DLD1 (cell line): ENCODE data around the gene OVOL1.
"Not testable (repeated sequence)": the region's sequence is repeated elsewhere in the genome, so short reads cannot be mapped to it uniquely, and the experiment has no call there.

Source experiments
- in situ Hi-C: cut with HindIII; loops from 2 replicates; pipeline ENCODE4 v1.10.0; 2017; ENCODE audit warnings: low sequenced_read_pairs

The OVOL1 gene

DNA sequence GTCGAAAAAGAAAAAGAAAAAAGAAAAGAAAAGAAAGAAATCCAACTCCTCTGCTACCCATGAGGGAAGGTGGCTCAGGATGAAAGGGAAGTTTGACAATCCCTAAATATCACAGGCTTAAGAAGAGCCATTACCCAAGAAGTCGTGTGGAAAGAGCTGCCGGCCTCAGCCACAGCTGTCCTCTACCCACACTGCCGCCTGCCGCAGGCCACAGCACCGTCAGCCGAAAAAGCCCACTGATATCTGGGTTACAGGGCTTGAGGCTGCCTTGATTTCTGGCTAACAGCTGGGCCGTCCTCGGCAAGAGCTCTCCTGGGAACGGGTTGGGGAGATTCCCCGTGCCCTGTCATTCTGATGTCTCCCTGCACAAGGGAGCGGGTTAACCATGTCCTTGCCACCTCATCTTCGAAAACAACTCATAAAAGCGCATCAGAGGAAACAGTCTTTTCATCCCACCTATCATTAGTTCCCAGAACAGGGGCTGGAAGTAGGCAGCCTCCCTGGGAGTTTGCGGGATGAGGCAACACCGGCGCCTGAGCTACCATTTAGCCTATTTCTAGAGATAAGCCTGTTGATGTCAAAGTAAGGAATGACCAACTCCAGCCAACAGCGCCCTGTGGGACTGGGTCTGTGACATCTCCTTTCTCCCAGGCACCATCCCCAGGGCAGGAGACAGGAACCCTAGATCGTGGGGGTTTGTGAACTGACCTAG is 25.1 kb downstream of the OVOL1 start:
- in situ Hi-C loops, result loop anchor here (10.0 kb wide), 1 partner anchor 47 kb away; no protein-coding TSS in a partner anchor

DNA sequence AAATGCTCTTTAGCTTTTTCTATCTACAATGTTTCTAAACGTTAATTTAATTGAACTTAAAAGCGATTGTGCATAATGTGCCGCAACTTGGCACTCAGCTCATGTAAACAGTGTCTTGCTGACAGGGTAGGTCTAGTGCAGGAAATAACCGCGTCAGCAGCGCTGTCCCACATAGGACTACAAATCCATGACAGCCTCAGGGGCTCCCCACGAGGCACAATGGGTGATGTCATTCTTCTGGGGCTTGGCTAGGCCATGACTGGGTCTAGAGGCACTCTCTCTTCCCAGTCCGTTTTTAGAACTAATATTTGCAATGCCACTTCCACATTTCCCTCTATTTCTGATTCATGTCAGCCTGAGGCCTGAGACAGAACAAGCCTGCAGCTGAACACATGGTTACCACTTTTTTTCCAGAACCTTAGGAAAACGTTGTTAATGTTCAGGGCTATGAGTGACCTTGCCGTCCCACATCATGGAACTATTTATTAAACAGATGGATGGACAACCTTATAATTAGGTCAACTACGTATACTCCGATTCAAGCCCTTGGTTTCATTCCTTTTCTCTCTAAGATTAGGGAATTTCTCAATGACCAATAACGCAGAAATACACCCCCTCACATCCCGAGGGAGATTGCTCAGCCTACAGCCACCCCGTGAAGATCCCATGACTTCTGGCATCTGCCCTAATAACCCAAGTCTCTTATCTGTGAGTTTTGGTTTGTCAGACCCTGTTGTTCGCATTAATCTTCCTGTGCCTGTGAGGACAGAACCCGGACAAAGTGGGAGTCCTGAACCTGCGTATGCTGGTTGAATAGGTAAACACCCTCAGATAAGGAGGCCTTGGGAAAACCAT is 27.5 kb downstream of the OVOL1 start:
- in situ Hi-C loops, result loop anchor here (10.0 kb wide), 1 partner anchor 50 kb away; no protein-coding TSS in a partner anchor

DNA sequence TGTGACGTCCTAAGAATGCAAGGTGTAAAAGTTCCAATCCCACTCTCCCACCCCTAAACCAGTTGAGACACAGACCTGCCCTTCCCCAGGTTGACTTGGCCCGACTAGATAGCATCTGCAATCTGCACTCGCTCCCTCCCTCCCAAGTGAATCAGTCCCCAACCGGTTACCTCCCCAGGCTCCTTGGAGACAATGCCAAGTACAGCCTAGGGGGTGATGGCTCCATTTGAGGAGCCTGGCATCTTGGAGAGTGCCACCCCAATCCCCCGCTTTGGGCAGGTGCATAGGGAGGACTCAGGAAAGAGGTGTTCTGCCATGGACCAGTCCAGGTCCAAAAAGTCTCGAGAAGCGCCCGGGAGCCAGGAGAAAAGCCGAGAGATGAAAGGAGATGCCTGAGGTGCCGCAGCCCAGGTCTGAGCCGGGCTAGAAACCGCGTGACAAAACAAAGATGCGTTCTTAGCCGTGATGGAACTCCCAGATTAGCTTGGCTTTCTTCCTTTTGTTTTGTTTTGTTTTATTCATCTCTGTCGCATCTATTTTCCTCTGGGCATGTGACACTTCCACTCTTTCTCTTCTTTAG is 28.2 kb downstream of the OVOL1 start:
- in situ Hi-C loops, result loop anchor here (10.0 kb wide), 1 partner anchor 50 kb away; no protein-coding TSS in a partner anchor

DNA sequence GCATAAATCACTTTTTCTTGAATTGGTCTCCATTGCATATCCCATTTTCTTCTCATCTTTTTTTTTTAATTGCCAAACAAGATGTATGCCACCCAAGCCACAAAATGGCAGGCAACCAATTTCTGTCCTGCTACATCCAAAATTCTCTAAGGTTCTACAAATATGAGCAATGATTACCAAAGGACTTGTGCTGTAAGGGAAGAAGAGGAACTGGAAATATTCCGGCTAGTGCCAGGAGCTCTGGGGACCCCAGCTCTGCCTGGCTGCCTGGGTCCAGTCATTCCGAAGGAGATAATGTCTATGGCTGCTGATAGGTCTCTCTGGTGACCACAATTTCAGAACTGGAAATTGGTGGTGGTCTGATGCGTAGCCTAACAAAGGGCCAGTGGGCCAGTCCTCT is 29.8 kb downstream of the OVOL1 start:
- in situ Hi-C loops, result loop anchor here (10.0 kb wide), 1 partner anchor 52 kb away; no protein-coding TSS in a partner anchor

DNA sequence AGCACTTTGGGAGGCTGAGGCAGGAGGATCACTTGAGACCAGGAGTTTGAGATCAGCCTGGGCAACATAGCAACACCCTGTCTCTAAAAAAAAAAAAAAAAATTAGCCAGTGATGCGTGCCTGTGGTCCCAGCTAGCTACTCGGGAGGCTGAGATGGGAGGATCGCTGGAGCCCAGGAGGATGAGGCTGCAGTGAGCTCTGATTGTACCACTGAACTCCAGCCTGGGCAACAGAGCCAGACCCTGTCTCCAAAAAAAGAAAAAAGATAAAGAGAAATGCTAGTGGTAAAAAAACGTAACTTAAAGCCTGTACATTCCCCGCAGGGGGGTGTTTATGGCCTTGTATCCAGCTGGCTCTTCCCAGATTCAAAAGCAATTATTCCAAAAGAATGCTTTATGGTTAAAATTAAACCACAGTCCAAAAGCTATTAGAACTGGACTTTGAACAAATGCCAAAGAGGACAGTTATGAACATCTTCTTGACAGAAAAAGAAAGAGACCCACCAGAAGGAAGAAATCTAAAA is 30.5 kb downstream of the OVOL1 start:
- in situ Hi-C loops, result loop anchor here (10.0 kb wide), 1 partner anchor 53 kb away; no protein-coding TSS in a partner anchor

DNA sequence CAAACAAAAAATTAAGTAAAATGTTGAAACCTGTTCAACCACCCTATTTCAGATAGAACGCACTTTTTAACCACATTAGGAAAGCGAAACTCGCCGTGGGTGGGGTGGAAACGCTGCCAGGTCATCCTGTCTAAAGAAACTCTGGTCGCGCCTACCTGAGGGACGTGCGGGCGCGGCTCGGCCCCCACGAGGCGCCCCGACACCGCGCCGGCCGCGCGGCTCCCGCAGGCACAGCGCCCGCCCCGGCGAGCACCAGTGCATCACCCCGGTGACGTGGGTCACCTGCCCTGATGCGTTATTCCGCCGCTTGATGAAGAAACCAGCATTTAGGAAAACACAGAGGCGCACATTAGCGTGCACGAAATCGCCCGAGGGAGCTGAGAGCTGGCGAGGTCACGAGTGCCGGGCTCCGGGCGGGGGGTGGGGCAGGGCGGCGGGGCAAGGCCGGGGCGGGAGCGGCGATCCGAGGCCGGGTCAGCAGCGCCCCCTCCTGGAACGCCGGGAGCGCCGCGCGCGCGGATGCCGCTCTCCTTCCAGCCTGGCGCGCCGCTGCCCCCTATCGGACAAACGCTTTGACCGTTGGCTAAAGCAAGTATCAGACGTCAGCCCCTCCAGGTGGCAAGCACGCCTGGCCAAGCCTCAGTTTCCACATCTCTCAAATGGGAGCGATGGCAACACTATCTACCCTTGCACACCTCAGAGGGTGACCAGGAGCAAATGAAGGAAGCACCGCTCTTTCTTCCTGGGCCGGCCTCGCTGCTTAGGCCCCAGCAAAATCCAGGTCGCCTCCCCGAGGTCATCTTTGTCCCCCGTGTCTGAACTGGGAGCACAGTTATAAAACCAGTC is 31.2 kb downstream of the OVOL1 start:
- in situ Hi-C loops, result loop anchor here (10.0 kb wide), 1 partner anchor 53 kb away; no protein-coding TSS in a partner anchor

DNA sequence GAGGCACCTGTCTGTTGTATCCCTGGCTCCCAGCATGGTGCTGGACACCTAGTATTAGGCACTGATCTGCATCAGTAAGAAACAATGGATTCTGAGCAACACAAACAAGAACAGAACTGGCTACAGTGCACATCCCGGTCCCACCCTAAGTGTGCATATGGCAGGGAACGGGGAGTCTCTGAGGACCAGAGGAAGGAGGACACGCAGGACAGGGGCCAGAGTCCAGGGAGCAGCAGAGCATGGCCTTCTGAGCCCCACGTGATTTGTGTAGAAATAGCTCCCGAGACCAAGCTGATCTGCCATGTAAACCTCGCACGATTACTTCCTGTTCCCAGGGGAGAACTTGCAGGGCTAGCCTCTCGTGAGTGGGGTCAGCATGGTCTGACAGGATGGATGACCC is 34.2 kb downstream of the OVOL1 start:
- in situ Hi-C loops, result no loop called here

DNA sequence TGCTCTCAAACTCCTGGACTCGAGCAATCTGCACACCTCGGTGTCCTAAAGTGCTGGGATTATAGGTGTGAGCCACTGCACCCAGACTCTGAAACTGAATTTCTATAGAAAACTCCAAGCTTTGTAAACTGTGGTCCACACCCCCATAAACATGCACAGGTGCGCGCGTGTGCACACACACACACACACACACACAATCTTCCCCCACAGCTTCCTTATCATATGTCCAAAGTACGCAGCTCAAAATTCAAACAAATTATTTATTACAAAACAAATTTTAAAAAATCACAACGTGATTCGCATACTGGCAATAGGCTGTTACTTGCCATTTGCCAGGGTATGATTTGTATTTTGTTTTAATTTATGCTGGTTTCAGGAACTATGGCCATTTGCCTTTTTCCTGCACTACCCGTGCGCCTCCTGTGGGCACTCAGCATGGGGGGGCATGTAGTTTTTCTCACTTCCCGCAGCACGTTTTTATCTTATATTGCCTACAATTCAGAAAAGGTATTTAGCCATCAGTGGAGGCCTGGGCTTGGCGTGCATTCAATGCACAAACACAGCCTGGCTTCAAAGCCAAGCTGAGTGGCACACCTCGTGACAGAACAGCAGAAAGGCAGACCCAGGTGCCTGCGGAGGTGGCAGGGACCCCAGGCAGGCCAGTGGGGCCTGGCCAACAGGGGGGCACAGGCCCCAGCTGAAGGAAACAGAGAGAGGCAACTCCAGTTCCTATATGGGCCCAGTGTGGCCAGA is 36.1 kb downstream of the OVOL1 start:
- in situ Hi-C loops, result no loop called here

DNA sequence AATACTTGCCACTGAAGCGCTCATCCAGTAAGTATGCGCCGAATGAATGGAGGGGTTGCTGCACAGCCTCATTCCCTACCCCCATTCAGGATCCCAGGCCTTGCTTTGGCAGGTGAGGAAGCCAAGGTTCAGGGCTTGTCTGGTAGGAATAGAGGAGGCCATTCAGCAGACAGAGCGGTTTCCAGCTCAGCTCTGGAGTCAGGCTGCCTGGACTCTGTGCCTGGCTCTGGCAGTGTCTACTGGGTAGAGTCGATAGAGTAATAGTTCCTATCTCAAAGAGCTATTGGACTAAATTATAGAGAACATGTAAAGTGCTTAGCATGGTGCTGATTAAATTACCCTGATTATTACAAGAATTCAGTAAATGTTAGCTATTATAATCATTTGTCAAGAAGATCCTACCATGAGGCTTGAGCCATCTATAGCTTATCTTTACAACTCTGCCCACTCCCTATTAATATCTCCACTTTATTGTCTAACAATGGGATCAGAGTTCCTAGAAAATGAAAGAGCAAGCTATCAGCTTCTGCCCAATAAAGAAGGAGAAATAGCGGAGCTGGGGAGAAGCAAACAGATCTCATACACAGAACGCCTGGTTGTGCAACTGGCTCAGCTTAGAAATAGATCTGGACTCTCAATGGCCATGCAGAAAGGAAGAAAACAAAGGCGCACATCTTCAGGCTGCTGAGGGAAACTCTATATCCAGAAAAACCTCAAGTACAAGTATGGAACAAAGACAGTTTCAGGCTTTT is 40.3 kb downstream of the OVOL1 start:
- in situ Hi-C loops, result no loop called here

DNA sequence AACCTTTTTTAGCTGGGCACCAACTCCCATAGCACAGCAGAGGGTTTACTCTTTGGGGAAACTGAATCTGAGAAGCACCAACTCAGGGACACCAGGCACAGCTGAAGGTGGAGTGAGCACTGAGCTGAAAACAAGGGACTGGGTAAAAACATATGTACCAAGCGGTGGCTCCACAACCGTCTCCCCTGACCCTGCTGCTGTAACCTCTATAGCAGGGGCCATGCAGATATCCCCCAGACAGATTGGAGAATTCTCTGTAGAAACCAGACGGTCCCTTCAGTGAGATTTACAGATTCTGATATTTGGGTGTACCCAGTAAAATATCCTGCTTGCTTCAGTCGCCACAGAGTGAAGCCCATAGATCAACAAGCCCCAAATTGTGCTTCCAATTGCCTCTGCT is 42.6 kb downstream of the OVOL1 start:
- in situ Hi-C loops, result no loop called here

DNA sequence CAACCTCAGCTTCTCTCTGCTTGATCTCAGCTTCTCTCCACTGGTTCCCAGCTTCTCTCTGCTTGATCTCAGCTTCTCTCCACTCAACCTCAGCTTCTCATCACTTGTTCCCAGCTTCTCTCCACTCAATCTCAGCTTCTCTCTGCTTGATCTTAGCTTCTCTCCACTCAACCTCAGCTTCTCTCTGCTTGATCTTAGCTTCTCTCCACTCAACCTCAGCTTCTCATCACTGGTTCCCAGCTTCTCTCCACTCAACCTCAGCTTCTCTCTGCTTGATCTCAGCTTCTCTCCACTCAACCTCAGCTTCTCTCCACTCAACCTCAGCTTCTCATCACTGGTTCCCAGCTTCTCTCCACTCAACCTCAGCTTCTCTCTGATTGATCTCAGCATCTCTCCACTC is 45.4 kb downstream of the OVOL1 start:
- in situ Hi-C loops, result not testable (repeated sequence)

DNA sequence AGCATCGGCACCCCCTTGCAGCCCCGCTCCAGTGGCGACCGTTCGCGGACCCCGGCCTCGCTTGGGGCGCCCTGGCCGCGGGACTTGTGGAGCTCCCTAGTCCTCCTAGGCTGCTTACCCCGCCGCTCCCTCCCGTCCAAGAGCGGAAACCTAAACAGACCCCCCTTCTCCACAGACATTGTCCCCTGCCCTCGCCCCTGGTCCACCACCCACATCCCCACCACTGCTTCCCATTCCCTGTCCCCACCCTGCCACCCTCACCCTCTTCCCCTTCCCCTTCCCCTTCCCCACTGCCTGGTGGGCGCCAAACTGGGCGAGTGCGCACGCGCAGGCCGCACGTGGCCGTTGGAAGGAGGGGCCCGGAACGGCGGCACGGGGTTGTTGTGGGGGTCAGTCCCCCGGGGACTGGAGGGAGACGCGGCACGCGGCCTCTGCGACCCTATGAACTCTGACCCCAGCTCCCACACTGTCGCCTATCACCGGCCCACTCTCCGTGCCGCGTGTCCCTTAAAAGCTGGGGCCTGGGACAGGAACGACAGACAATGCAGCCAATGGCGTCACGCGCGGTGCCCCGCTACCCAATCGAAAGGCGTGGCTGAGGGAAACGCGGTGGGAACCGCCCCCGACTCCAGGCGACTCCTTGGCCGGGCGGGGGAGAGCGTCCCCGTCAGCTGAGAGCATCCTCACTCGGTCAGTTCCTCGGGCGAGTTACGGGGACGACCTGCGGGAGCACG is 46.6 kb downstream of the OVOL1 start, which contains the start of gene SNX32:
SNX32 (plus strand) TSS at position 667 of the 734 bp plus-strand sequence. CDS start 103 bp downstream, outside the sequence.
- in situ Hi-C loops, result no loop called here

DNA sequence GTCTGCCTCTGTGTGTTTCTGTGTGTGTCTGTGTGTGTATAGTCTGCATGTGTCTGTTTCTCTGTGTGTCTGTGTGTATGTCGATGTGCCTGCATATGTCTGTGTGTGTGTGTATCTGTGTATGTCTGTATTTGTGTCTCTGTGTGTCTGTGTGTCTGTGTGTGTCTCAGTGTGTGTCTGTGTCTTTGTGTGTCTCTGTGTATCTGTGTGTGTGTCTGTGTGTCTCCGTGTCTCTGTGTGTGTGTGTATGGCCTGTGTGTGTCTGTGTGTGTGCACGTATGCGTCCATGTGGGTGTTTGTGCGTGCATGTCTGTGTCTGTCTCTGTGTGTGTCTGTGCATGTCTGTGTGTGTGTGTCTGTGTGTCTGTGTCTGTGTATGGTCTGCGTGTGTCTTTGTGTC is 47.3 kb downstream of the OVOL1 start:
- in situ Hi-C loops, result no loop called here

DNA sequence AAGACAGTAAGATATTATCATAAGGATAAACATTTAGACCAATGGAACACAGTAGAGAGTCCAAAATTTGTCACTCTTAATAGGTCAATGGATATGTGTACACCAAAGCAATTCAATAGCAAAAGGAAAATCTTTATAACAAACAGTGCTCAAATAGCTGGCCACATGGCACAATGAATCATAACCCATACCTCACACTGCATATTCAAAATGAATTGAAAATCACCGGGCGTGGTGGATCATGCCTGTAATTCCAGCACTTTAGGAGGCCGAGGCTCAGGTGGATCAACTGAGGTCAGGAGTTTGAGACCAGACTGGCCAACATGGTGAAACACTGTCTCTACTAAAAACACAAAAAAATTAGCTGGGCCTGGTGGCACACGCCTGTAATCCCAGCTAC is 55.3 kb downstream of the OVOL1 start:
- in situ Hi-C loops, result no loop called here

DNA sequence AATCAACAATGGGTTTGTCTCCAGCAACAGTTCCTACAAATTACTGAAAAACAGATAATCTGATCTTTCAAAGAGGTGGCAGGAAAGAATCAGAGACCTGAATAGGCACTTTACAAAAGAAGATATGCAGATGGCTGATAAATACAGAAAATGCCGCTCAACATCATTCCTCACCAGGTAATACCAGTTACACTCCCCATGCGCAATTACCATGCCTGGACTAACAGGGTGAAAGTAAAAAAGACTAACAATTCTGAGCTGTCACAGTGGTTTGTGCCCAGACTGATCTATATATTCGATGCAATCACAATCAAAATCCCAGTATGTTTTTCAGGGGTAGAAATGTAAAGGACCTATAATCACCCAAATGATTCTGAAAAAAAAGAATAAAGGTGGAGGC is 56.9 kb downstream of the OVOL1 start:
- in situ Hi-C loops, result no loop called here

DNA sequence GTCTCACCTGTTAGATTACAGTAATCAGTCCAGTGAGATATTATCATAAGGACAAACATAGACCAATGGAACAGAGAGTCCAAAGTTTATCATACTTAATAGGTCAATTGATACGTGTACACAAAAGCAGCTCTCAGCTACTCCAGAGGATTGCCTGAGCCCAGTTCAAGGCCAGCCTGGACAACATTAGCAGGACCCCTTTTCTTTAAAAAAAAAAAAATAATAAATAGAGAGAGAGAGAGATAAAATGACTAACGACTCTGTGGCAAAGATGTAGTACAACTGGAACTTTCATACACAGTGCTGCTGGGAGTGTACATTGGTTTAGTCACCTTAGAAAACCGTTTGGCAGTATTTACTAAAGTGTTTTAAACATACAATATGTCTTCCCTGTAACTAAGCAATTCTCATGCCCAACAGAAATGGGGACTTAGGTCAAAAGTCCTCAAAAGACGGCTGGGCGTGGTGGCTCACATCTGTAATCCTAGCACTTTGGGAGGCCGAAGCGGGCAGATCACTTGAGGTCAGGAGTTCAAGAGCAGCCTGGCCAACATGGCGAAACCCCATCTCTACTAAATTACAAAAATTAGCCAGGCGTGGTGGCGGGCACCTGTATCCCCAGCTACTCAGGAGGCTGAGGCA is 57.5 kb downstream of the OVOL1 start:
- in situ Hi-C loops, result no loop called here
